Thyroid gland (tissue), 4 donors: Measurements from ENCODE around the gene FOXR1.

Experiments
- CTCF ChIP-seq, 6 experiments: fragments of 200-600 bp in 3 of 6; fragments of 450-650 bp in 3 of 6; sonication (generic) in 3 of 6; IDR thresholded peaks; one replicate each; pipeline ENCODE4 v1.5.1; 2016 to 2019; ENCODE audit warnings: antibody characterized with exemption in 6 of 6, mild to moderate bottlenecking in 2 of 6, inconsistent platforms in 1 of 6, moderate library complexity in 1 of 6
- POLR2A ChIP-seq, 2 donors: fragments of 450-650 bp; IDR thresholded peaks; one replicate each; pipeline ENCODE4 v1.6.1; 2017; ENCODE audit warnings: antibody characterized with exemption in 2 of 2, mild to moderate bottlenecking in 2 of 2, moderate library complexity in 1 of 2

- TF ChIP-seq CTCF (IDR thresholded peaks at IDR 0.05): no peak
- no peak for TF ChIP-seq POLR2A (IDR thresholded peaks at IDR 0.05)
Observed at GRCh38 chr11:118996926-118997626, 25.5 kb downstream of the FOXR1 start.
